Fibroblast of the aortic adventitia (primary cell): Measurements from ENCODE around the gene ELFN2. TPM values are rescaled to one million over a fixed set of nuclear protein-coding genes. Genes with fewer than 3 reads are reported as not detected.

Source experiments
- DNase-seq: peaks from one replicate; pipeline ENCODE4 v3.0.0-alpha.2; 2010; ENCODE audit warnings: low read depth
- H3K4me3 ChIP-seq: 2 replicates; pipeline ENCODE4 v1.5.1; 2011; ENCODE audit warnings: low read depth, mild to moderate bottlenecking, control low read depth, low read length, moderate library complexity
- total RNA-seq: library from RNA; depleted of rRNA; stranded (reverse); fragments of >200 nt; gene quantifications from 2 replicates; pipeline ENCODE4 v1.2.3, GENCODE V29; 2012; ENCODE audit warnings: low replicate concordance
- TF ChIP-seq, protein P1 (sequence below): IDR thresholded peaks from 2 replicates; pipeline ENCODE4 v1.5.1; 2011; ENCODE audit warnings: mild to moderate bottlenecking, low read length, control low read depth, inconsistent platforms; ENCODE audit not compliant: insufficient read depth

Gene ELFN2
- total RNA-seq, 1 donor = 0.18 TPM

DNA sequence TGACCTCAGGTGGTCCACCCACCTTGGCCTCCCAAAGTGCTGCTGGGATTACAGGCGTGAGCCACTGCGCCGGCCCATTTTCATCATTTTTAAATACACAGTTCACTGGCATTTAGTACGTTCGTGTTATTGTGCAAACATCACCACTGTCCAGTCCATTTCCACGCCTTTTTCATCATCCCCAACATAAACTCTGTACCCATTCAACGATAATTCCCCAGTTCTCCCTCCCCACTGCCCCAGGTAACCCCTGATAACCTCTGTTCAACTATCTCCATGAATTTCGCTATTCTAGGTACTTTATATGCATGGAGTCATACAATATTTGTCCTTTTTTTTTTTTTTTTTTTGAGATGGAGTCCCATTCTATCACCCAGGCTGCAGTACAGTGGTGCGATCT, 18.2 kb upstream of the ELFN2 start:
- TF ChIP-seq, protein P1, sequence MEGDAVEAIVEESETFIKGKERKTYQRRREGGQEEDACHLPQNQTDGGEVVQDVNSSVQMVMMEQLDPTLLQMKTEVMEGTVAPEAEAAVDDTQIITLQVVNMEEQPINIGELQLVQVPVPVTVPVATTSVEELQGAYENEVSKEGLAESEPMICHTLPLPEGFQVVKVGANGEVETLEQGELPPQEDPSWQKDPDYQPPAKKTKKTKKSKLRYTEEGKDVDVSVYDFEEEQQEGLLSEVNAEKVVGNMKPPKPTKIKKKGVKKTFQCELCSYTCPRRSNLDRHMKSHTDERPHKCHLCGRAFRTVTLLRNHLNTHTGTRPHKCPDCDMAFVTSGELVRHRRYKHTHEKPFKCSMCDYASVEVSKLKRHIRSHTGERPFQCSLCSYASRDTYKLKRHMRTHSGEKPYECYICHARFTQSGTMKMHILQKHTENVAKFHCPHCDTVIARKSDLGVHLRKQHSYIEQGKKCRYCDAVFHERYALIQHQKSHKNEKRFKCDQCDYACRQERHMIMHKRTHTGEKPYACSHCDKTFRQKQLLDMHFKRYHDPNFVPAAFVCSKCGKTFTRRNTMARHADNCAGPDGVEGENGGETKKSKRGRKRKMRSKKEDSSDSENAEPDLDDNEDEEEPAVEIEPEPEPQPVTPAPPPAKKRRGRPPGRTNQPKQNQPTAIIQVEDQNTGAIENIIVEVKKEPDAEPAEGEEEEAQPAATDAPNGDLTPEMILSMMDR = no peak
- DNase-seq = no peak
- H3K4me3 ChIP-seq = no peak overlapping the region

DNA sequence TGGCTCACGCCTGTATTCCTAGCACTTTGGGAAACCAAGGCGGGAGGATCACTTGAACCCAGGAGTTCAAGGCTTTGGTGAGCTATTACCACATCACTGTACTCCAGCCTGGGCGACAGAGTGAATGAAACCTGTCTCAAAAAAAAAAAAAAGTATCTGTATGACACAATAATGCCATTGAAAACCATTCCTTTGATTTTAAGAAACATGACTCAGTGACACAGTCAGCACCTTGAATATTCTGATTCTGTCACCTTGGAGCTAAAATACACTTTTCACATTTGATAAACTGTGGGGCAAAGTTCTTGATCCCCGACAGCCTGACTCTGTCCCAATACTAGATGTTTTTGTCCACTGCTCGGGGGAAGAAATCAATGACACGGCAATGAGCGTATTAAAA, 16.7 kb upstream of the ELFN2 start:
- TF ChIP-seq, protein P1 = no peak
- H3K4me3 ChIP-seq = no peak overlapping the region
- no peak for DNase-seq

DNA sequence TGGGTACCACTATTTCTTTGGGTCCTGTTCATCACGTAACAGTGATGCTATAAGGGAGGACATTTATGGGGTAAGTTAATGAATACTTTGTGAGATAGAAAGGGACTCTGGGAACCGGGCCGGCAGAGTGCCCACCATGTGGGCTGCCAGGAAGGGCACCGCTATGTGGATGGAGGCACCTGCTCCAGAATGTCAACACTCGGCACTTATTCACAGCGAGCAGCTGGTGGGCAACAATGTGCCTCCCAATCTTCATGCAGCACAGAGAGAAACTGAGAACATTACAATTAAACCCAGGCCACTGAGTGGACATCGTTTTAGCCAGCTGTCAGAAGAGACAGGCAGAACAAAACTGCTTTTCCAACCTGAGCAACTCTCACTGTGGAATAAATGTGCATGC, 15.8 kb upstream of the ELFN2 start:
- TF ChIP-seq, protein P1 = no peak
- no peak for DNase-seq
- H3K4me3 ChIP-seq = no peak overlapping the region

DNA sequence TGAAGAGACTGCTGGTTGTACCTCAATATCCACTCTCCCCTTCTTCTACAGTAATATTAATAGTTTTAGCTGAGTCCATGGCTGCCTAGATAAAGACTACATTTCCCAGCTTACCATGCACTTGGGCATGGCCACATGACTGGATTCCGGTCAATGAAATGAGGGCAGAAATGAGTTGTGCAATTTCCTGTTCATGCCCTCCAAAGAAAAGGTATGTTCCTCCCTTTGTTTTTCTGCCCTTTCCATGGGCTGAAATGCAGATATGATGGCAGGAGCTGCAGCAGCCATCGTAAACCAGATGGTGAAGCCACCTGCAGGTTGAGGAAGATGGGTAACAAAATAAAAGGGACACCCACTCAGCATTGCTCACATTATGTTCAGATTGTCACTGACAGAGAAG, 15.3 kb upstream of the ELFN2 start:
- DNase-seq = peak; percentile 35
- H3K4me3 ChIP-seq = no peak overlapping the region
- TF ChIP-seq, protein P1 = no peak

DNA sequence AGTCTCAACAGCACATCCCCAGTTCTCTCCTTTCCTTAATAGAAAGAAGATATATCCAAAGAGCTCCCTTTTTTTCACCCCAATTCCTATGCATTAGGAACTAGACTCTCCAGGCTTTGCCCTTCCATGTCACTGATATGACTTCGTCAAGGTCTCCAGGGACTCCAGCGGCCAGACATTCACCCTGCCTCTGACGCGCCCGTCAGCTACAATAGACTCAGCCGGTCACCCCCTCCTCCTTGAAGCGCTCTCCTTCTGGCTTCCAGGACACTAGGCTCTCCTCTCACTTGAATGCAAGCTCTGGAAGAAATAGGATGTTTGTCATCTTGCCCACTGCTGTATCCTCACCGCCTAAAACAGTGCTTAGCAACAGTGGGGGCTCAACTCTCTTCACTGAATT, 14.9 kb upstream of the ELFN2 start:
- H3K4me3 ChIP-seq = no peak overlapping the region
- TF ChIP-seq, protein P1 = no peak
- DNase-seq = no peak

DNA sequence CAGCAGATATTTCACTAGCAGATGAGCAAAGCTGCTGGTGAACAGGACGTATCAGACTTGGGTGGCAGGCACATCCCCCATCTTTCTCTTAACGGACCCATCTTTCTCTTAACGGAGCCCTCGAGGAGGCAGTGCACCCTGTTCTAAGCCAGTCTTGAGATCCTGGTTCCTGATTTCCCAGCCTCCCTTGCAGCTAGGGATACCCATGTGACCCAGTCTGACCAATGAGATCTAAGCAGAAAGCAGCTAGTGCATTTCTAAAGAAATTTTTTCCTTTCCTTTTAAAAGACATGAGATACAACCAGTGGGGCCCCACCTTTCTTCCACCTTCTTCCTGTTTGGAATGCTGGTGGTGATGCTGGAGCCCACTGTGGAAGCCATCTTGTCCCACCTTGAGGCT, 13.6 kb upstream of the ELFN2 start:
- H3K4me3 ChIP-seq = no peak overlapping the region
- DNase-seq = no peak
- TF ChIP-seq, protein P1 = no peak

DNA sequence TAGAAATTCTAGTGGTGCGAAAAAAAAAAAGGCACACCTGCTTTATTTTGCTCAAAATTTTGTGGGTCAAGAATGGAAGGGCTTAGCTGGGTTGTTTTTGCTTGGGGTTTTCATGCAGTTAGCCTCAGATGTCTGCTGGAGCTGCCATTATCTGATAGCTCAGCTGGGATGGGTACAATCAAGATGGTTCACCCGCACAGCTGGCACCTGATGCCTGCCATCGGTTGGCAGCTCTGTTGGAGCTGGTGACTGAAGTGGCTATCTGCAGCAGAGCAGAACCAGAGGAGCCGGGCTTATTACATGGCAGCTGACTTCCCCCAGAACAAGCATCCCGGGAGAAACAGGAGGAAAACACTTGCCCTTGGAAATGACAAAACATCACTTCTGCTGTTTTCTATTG, 12.1 kb upstream of the ELFN2 start:
- TF ChIP-seq, protein P1 = no peak
- no peak overlapping the region for H3K4me3 ChIP-seq
- DNase-seq = no peak
